ENCODE measurements around the gene CCL26.
"Not testable (repeated sequence)": the region's sequence is repeated elsewhere in the genome, so short reads cannot be mapped to it uniquely, and the experiment has no call there.

The CCL26 gene

GRCh38 chr7:75792567-75792966 lies 20.6 kb upstream of the CCL26 start:
- not testable (repeated sequence) for DNase-seq (ENCODE audit: low read depth in 2 of 2)

- no peak for DNase-seq (ENCODE audit: low read depth in 2 of 2)
These were observed 17.4 kb upstream of the CCL26 start for GRCh38 chr7:75789361-75789924.

DNA sequence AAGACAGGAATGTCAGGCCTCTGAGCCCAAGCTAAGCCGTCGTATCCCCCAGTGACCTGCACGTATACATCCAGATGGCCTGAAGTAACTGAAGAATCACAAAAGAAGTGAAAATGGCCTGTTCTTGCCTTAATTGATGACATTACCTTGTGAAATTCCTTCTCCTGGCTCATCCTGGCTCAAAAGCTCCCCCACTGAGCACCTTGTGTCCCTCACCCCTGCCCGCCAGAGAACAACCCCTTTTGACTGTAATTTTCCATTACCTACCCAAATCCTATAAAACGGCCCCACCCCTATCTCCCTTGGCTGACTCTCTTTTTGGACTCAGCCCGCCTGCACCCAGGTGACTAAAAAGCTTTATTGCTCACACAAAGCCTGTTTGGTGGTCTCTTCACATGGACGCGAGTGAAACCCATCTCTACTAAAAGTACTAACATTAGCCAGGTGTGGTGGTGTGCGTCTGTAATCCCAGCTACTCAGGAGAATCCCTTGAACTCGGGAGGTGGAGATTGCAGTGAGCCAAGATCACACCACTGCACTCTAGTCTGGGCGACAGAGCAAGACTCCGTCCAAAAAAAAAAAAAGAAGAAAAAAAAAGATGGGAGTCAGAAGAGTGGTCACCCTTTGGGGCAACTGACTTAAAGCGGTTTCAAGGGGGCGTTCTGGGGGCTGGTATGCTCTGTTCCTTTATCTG lies 16.3 kb upstream of the CCL26 start:
- DNase-seq (ENCODE audit: low read depth in 2 of 2) = not testable (repeated sequence)

GRCh38 chr7:75783058-75783457 lies 11.0 kb upstream of the CCL26 start:
- not testable (repeated sequence) for DNase-seq (ENCODE audit: low read depth in 2 of 2)

- not testable (repeated sequence) for DNase-seq (ENCODE audit: low read depth in 2 of 2)
These were observed 8.7 kb upstream of the CCL26 start for GRCh38 chr7:75780647-75781273.

GRCh38 chr7:75779516-75779915 lies 7.5 kb upstream of the CCL26 start:
- DNase-seq (ENCODE audit: low read depth in 2 of 2) = not testable (repeated sequence)

DNA sequence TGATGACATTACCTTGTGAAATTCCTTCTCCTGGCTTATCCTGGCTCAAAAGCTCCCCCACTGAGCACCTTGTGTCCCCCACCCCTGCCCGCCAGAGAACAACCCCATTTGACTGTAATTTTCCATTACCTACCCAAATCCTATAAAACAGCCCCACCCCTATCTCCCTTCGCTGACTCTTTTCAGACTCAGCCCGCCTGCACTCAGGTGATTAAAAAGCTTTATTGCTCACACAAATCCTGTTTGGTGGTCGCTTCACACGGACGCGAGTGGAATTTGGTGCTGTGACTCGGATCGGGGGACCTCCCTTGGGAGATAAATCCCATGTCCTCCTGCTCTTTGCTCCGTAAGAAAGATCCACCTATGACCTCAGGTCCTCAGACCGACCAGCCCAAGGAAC lies 7.0 kb upstream of the CCL26 start:
- not testable (repeated sequence) for DNase-seq (ENCODE audit: low read depth in 2 of 2)

- peak; percentile 6 to 12 for DNase-seq (ENCODE audit: low read depth in 2 of 2)
These were observed 4.4 kb upstream of the CCL26 start for GRCh38 chr7:75776295-75776971.

GRCh38 chr7:75773958-75774357 lies 1.9 kb upstream of the CCL26 start:
- DNase-seq (ENCODE audit: low read depth in 2 of 2) = not testable (repeated sequence)

DNA sequence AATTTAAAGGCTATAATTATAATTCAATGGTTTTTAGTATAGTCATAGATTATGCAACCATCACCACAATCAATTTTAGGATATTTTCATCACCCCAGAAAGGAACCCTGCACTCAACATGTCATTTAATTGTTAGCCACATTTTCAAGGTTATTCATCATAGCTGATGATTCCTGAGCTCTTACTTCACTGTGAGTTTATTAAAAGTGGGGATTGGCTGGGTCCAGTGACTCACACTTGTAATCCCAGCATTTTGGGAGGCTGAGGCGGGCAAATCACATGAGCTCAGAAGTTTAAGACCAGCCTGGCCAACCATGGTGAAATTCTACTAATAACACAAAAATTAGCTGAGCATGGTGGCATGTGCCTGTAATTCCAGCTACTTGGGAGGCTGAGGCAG lies 787 bp downstream of the CCL26 start:
- DNase-seq (ENCODE audit: low read depth in 2 of 2) = no peak

- DNase-seq (ENCODE audit: low read depth in 2 of 2) = no peak
These were observed 9.6 kb downstream of the CCL26 start for GRCh38 chr7:75762350-75762917.

DNA sequence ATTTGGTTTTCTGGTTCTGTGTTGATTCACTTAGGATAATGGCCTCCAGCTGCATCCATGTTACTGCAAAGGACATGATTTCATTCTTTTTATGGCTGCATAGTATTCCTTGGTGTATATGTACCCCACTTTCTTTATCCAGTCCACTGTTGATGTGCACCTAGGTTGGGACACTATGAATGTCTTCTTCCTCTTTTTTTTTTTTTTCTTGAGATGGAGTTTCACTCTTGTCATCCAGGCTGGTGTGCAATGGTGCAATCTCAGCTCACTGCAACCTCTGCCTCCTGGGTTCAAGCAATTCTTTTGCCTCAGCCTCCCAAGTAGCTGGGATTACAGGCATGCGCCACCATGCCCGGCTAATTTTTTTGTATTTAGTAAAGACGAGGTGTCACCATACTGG lies 10.2 kb downstream of the CCL26 start:
- DNase-seq (ENCODE audit: low read depth in 2 of 2) = not testable (repeated sequence)

DNA sequence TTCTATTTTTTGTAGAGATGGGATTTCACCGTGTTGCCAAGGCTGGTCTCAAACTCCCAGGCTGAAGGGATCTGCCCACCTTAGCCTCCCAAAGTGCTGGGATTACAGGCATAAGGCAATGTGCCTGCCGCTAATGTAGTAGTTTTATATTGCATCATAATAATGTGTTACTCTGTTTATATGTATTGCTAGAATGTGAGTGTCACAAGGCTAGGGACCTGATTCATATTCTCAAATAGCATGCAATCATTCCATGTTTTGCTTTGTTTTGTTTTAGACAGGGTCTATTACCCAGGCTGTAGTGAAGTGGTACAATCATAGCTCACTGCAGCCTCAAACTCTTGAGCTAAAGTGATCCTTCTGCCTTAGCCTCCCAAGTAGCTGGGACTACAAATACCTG lies 13.5 kb downstream of the CCL26 start:
- DNase-seq (ENCODE audit: low read depth in 2 of 2) = no peak

DNA sequence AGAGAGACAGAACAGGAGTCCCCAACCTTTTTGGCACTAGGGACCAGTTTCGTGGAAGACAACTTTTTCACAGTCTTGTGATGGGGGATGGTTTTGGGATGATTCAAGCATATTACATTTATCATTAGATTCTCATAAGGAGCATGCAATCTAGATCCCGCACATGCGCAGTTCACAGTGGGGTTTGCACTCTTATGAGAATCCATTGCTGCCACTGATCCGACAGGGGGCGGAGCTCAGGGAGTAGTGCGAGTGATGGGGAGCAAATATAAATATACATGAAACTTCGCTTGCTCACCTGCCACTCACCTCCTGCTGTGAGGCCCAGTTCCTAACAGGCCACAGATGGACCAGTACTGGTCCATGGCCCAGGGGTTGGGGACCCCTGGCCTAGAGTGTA lies 14.2 kb downstream of the CCL26 start:
- no peak for DNase-seq (ENCODE audit: low read depth in 2 of 2)

- no peak for DNase-seq (ENCODE audit: low read depth in 2 of 2)
These were observed 14.9 kb downstream of the CCL26 start for GRCh38 chr7:75756991-75757676.

DNA sequence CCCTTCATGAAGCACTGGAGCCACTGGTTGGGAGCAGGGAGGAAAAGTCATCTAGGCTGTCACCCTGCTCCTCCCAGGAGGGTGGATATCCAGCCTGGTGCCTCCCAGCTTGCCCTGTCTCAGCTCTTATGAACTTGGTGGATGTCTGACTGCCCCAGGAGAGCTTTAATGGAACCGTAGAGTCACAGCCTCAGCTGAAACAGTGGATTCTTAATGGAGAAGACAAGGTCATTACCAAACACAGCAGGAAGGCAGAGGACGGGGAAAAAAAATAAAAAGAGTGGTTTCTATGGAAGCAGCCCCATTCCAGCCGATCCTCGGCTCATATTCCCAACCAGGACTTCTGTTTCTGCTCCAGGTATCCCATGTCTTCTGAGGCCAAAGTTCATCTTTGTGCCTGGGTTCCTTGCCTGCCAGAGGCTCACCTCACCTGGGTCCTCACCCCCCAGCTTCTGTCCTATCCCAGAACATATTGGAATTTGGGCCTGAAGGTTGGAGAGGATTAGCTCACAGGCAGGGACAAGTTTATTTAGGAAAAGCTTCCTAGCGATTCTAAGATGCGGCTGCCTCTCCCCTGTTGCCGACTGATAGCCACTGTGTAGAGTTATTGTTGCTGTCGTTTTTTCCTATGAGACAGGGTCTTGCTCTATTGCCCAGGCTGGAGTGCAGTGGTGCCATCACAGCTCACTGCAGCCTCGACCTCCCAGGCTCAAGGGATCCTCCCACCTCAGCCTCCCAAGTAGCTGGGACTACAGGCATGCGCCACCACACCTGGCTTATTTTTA lies 15.6 kb downstream of the CCL26 start:
- DNase-seq (ENCODE audit: low read depth in 2 of 2) = no peak

DNA sequence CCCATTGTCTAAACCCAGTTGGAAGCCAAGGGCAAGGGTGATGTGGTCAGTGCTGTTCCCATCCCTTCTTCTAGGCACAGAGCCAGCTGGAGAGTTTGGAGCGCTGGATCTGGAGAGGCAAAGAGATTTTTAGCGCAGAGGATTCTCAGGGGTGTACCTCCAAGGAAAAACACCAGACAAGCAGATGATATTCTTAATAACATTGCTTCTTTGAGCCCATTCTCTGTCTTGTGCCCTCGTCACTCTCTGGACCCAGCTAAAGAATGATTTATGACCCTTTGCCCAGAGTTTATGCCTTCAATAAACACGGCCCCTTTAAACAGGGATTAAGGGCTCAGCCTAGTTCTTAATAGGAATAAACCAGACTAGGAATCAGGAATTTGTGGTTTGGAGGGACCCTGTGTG lies 28.6 kb downstream of the CCL26 start:
- DNase-seq (ENCODE audit: low read depth in 2 of 2) = no peak

GRCh38 chr7:75740846-75741497 lies 31.0 kb downstream of the CCL26 start:
- DNase-seq (ENCODE audit: low read depth in 2 of 2) = no peak

GRCh38 chr7:75739796-75740672 lies 32.0 kb downstream of the CCL26 start:
- peak in 1 of 2 donors; percentile 21 for DNase-seq (ENCODE audit: low read depth in 2 of 2)
